DOHH2 (cell line): ENCODE data around the gene RRAS.

Source experiments
- CTCF ChIP-seq: fragments of 200-600 bp; sonication (generic); IDR thresholded peaks from one replicate; pipeline ENCODE4 v1.5.1; 2014; ENCODE audit warnings: antibody characterized with exemption, mild to moderate bottlenecking, low read depth, low read length; ENCODE audit not compliant: poor library complexity, severe bottlenecking
- EZH2phosphoT487 ChIP-seq: fragments of 200-600 bp; sonication (generic); IDR thresholded peaks from 2 replicates; pipeline ENCODE4 v1.6.1; 2017; ENCODE audit warnings: borderline replicate concordance, mild to moderate bottlenecking, antibody characterized with exemption, low read length, moderate library complexity, mixed read lengths

- TF ChIP-seq CTCF = no peak
- TF ChIP-seq EZH2phosphoT487 = no peak
These were observed 51.4 kb downstream of the RRAS start for GRCh38 chr19:49588365-49589122.
